NCI-H1105 treated with DMSO at 0.1 percent for 48 hours (cell line): Measurements from ENCODE around the gene LAMC1.

Source experiments
- DNase-seq: peaks from one replicate; lab custom pipeline; 2025; lab: John Stamatoyannopoulos, UW

Gene LAMC1

GRCh38 chr1:183021405-183022201, 1.6 kb upstream of the LAMC1 start:
- no peak for DNase-seq

- no peak for DNase-seq
These were observed 746 bp upstream of the LAMC1 start for GRCh38 chr1:183022202-183023145.

DNA sequence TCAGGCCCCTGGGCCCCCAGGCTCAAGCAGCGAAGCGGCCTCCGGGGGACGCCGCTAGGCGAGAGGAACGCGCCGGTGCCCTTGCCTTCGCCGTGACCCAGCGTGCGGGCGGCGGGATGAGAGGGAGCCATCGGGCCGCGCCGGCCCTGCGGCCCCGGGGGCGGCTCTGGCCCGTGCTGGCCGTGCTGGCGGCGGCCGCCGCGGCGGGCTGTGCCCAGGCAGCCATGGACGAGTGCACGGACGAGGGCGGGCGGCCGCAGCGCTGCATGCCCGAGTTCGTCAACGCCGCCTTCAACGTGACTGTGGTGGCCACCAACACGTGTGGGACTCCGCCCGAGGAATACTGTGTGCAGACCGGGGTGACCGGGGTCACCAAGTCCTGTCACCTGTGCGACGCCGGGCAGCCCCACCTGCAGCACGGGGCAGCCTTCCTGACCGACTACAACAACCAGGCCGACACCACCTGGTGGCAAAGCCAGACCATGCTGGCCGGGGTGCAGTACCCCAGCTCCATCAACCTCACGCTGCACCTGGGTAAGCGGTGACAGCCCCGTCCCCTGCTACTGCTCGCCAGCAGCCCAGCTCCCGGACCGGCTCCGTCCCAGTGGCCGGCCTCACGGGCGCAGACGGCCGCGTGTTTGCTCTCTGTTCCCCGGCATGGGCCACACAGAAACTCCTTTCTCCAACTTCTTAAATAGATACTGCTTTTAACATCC, 539 bp downstream of the LAMC1 start:
- DNase-seq, result peak; percentile 64

- DNase-seq, result peak; percentile 44
These were observed 1.2 kb downstream of the LAMC1 start for GRCh38 chr1:183024317-183025009.

GRCh38 chr1:183025010-183025337, 1.8 kb downstream of the LAMC1 start:
- DNase-seq, result no peak

GRCh38 chr1:183025782-183026774, 2.9 kb downstream of the LAMC1 start:
- DNase-seq, result no peak

GRCh38 chr1:183027031-183027430, 3.8 kb downstream of the LAMC1 start:
- no peak for DNase-seq

- DNase-seq, result no peak
These were observed 4.6 kb downstream of the LAMC1 start for GRCh38 chr1:183027791-183028190.

GRCh38 chr1:183029591-183030000, 6.4 kb downstream of the LAMC1 start:
- no peak for DNase-seq

DNA sequence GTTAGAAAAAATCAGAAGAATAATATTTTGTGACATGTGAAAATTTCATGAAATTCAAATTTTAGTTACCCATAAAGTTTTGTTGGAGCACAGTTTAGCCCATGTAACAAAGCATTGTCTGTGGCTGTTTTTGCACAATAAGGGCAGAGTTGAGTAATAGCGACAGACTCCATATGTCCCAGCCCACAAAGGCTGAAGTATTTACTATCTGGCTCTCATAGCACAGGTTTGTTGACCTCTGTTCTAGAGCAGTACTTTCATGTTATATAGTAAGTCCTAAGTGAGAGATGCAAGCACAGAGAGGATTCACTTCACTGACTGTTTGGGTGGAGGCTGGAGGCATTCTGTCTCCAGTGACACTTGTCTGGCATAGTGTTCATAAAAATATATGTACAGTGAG, 6.8 kb downstream of the LAMC1 start:
- DNase-seq, result no peak

- no peak for DNase-seq
These were observed 9.1 kb downstream of the LAMC1 start for GRCh38 chr1:183032122-183032921.

DNA sequence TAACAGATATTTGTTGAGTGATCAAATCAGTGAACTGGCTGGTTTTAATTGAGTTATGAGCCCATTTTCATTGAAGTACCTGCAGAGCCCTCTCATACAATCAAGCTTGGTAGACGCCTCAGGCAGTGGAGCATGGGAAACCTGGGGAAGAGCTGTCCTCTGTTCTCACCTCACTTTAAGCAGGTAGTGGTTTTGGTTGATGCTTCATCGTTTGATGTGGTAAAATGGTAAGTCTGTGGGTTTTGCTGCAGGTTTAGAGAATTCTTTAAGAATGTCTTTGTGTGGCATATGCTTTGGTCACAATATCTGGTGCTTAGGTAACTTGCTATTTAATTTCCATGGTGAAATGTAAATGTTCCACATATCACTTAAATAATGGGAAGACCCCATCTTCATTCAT, 10.0 kb downstream of the LAMC1 start:
- DNase-seq, result no peak

- no peak for DNase-seq
These were observed 11.5 kb downstream of the LAMC1 start for GRCh38 chr1:183034682-183035081.

DNA sequence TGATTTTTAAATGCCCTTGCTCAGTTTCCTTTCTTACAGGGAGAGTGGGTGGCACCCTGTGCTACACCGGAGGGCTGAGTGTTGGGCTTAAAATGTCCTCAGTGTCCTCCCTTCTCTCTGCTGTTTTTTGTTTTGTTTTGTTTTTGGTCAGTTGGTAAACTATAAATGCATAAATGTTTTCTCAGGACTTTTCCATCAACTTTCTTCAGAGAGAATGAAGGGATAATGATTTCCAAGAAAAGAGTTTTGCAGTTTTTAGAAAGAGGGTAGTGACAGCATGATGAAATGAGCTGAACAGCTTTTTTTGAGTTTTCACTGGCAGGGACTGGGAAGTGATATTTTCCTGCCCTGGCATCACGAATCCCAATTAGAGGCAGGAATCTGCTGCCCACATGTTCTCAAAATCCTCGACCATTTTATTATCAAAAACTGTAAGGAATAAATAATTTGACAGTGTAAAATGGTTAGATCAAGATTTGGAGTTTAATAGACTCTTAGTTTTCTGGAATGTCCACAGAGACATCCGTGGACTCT, 15.2 kb downstream of the LAMC1 start:
- no peak for DNase-seq

DNA sequence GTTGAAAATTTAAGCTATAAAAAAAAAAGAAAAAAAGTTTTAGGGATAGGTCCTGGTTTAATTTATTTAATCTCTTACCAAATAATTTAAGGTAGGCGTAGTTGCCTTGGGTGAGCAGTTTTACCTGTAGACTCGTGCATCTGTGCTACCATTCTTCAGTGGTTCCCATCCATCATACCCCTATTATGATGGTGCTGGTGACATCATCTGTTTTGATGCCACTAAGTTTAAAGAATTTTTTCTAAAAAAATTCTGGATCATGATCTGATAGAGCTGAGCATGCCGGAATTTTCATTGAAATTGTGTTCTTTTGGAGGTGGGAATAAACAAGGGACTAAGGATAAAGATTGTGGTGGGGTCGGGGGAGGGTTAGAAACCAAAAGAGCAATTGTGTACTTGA, 15.7 kb downstream of the LAMC1 start:
- DNase-seq, result no peak

GRCh38 chr1:183039330-183039729, 16.1 kb downstream of the LAMC1 start:
- DNase-seq, result no peak

GRCh38 chr1:183039985-183040447, 16.8 kb downstream of the LAMC1 start:
- DNase-seq, result no peak

DNA sequence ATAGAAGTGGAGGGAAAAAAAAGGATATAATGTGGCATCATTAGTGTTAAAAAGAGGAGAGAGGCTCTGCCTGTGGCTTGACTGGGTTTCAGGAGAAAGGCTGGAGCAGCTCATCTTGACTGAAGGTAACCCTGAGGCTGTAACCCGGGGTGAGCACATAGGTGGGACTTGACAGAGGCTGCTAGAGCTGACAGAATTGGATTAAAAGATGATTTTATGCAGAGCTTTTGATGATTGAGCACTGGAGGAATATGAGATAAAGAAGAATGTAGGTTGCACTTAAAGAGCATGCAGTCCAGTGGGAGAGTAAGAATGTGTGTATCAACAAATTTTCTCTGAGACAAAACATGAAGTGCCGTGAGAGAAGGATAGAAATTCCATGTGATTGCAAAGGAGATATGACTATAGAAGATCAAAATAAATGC, 17.3 kb downstream of the LAMC1 start:
- no peak for DNase-seq

- DNase-seq, result no peak
These were observed 20.0 kb downstream of the LAMC1 start for GRCh38 chr1:183043254-183043653.
